ENCODE results near the gene TBC1D5.

Gene TBC1D5

GRCh38 chr3:17144665-17144993, 597.8 kb downstream of the TBC1D5 start:
- no peak for ATAC-seq
- no peak for TF ChIP-seq CSDC2 (CRISPR knock-in tag; IDR thresholded peaks at IDR 0.05)
- no peak for TF ChIP-seq ZC3H10 (CRISPR knock-in tag; IDR thresholded peaks at IDR 0.05)
- no peak for TF ChIP-seq TSHZ2 (CRISPR knock-in tag; IDR thresholded peaks at IDR 0.05)
- TF ChIP-seq POU6F1 (CRISPR knock-in tag; IDR thresholded peaks at IDR 0.05; ENCODE audit: borderline replicate concordance, low read depth), result no peak
- no peak for TF ChIP-seq BACH2 (CRISPR knock-in tag; IDR thresholded peaks at IDR 0.05; ENCODE audit: borderline replicate concordance)
- TF ChIP-seq SNAI2 (CRISPR knock-in tag; IDR thresholded peaks at IDR 0.05), result no peak
- no peak for TF ChIP-seq PATZ1 (CRISPR knock-in tag; IDR thresholded peaks at IDR 0.05; ENCODE audit: borderline replicate concordance)
- TF ChIP-seq ZNF565 (CRISPR knock-in tag; conservative IDR thresholded peaks at IDR 0.05; ENCODE audit: low read depth), result no peak
- no peak for TF ChIP-seq ZFP30 (CRISPR knock-in tag; IDR thresholded peaks at IDR 0.05)
- TF ChIP-seq ZNF8 (CRISPR knock-in tag; IDR thresholded peaks at IDR 0.05), result no peak
- no peak for TF ChIP-seq CSRNP3 (CRISPR knock-in tag; IDR thresholded peaks at IDR 0.05)
- no peak for TF ChIP-seq OSR1 (CRISPR knock-in tag; IDR thresholded peaks at IDR 0.05)
- no peak for TF ChIP-seq ZNF70 (CRISPR knock-in tag; IDR thresholded peaks at IDR 0.05)
- TF ChIP-seq TCF4 (CRISPR knock-in tag; IDR thresholded peaks at IDR 0.05; ENCODE audit: borderline replicate concordance), result no peak
- TF ChIP-seq CREB5 (CRISPR knock-in tag; IDR thresholded peaks at IDR 0.05; ENCODE audit: low read depth), result no peak
- no peak for TF ChIP-seq ZFP3 (CRISPR knock-in tag; IDR thresholded peaks at IDR 0.05)
- TF ChIP-seq GLIS3 (CRISPR knock-in tag; IDR thresholded peaks at IDR 0.05), result no peak
- TF ChIP-seq ISL1 (CRISPR knock-in tag; IDR thresholded peaks at IDR 0.05), result no peak
- TF ChIP-seq TOX (CRISPR knock-in tag; IDR thresholded peaks at IDR 0.05; ENCODE audit: borderline replicate concordance), result no peak
- no peak for TF ChIP-seq ESRRG (CRISPR knock-in tag; IDR thresholded peaks at IDR 0.05)

GRCh38 chr3:17143893-17144664, 598.4 kb downstream of the TBC1D5 start:
- TF ChIP-seq OSR1 (CRISPR knock-in tag; IDR thresholded peaks at IDR 0.05), result no peak
- TF ChIP-seq CREB5 (CRISPR knock-in tag; IDR thresholded peaks at IDR 0.05; ENCODE audit: low read depth), result no peak
- TF ChIP-seq ZFP30 (CRISPR knock-in tag; IDR thresholded peaks at IDR 0.05), result no peak
- TF ChIP-seq TCF4 (CRISPR knock-in tag; IDR thresholded peaks at IDR 0.05; ENCODE audit: borderline replicate concordance), result no peak
- TF ChIP-seq CSDC2 (CRISPR knock-in tag; IDR thresholded peaks at IDR 0.05), result no peak
- TF ChIP-seq ISL1 (CRISPR knock-in tag; IDR thresholded peaks at IDR 0.05), result no peak
- no peak for TF ChIP-seq ZFP3 (CRISPR knock-in tag; IDR thresholded peaks at IDR 0.05)
- no peak for TF ChIP-seq ESRRG (CRISPR knock-in tag; IDR thresholded peaks at IDR 0.05)
- TF ChIP-seq GLIS3 (CRISPR knock-in tag; IDR thresholded peaks at IDR 0.05), result no peak
- TF ChIP-seq ZNF8 (CRISPR knock-in tag; IDR thresholded peaks at IDR 0.05), result no peak
- TF ChIP-seq RARB (CRISPR knock-in tag; IDR thresholded peaks at IDR 0.05), result no peak
- TF ChIP-seq POU6F1 (CRISPR knock-in tag; IDR thresholded peaks at IDR 0.05; ENCODE audit: borderline replicate concordance, low read depth), result no peak
- no peak for TF ChIP-seq TSHZ2 (CRISPR knock-in tag; IDR thresholded peaks at IDR 0.05)
- TF ChIP-seq ZC3H10 (CRISPR knock-in tag; IDR thresholded peaks at IDR 0.05), result no peak
- ATAC-seq, result no peak

Measured in SK-N-SH treated with all-trans-retinoic acid at 6 μM for 48 hours (cell line).